H9 (cell line): ENCODE data around the gene P2RX7. TPM values are rescaled to one million over a fixed set of nuclear protein-coding genes. Genes with fewer than 3 reads are reported as not detected.

Experiments used
- DNase-seq: peaks from one replicate; pipeline ENCODE4 v3.0.0-alpha.2; 2017
- H2AFZ ChIP-seq: one replicate; pipeline ENCODE4 v1.6.1; 2013; ENCODE audit warnings: mild to moderate bottlenecking, low read length, control low read depth, moderate library complexity
- H2AK5ac ChIP-seq: 2 replicates; pipeline ENCODE4 v1.6.1; 2013; ENCODE audit warnings: low read length, control low read depth, mixed read lengths; ENCODE audit not compliant: insufficient read length
- H2BK120ac ChIP-seq: one replicate; pipeline ENCODE4 v1.6.1; 2013; ENCODE audit warnings: low read depth, mild to moderate bottlenecking, low read length, control low read depth, inconsistent platforms; ENCODE audit not compliant: poor library complexity, severe bottlenecking
- H2BK12ac ChIP-seq: 2 replicates; pipeline ENCODE4 v1.6.1; 2013; ENCODE audit warnings: low read length, control low read depth, mixed read lengths, low read depth; ENCODE audit not compliant: insufficient read length
- H2BK15ac ChIP-seq: 2 replicates; pipeline ENCODE4 v1.6.1; 2013; ENCODE audit warnings: low read depth, low read length, control low read depth
- H2BK20ac ChIP-seq: one replicate; pipeline ENCODE4 v1.6.1; 2013; ENCODE audit warnings: low read depth, mild to moderate bottlenecking, low read length, control low read depth, inconsistent platforms; ENCODE audit not compliant: poor library complexity, severe bottlenecking
- H2BK5ac ChIP-seq: 2 replicates; pipeline ENCODE4 v1.6.1; 2013; ENCODE audit warnings: low read length, control low read depth, mixed read lengths; ENCODE audit not compliant: insufficient read length
- H3K14ac ChIP-seq: 2 replicates; pipeline ENCODE4 v1.6.1; 2013; ENCODE audit warnings: low read length, control low read depth; ENCODE audit not compliant: insufficient read depth
- H3K18ac ChIP-seq: 2 replicates; pipeline ENCODE4 v1.6.1; 2013; ENCODE audit warnings: low read depth, mild to moderate bottlenecking, mixed read lengths, low read length, control low read depth; ENCODE audit not compliant: insufficient read length
- H3K23ac ChIP-seq: 2 replicates; pipeline ENCODE4 v1.6.1; 2013; ENCODE audit warnings: low read length, control low read depth, mixed read lengths, low read depth; ENCODE audit not compliant: insufficient read length
- H3K23me2 ChIP-seq: 2 replicates; pipeline ENCODE4 v1.6.1; 2013; ENCODE audit warnings: low read depth, mild to moderate bottlenecking, mixed read lengths, low read length, control low read depth; ENCODE audit not compliant: insufficient read length, poor library complexity, severe bottlenecking
- H3K27ac ChIP-seq: 2 replicates; pipeline ENCODE4 v1.5.1; 2013; ENCODE audit warnings: low read length, control low read depth, mixed read lengths, low read depth; ENCODE audit not compliant: insufficient read length
- H3K27me3 ChIP-seq: 2 replicates; pipeline ENCODE4 v1.6.1; 2013; ENCODE audit warnings: low read length, control low read depth, inconsistent platforms; ENCODE audit not compliant: insufficient read depth
- H3K4ac ChIP-seq: 2 replicates; pipeline ENCODE4 v1.6.1; 2013; ENCODE audit warnings: low read depth, mild to moderate bottlenecking, control low read depth, inconsistent platforms, low read length, moderate library complexity
- H3K4me1 ChIP-seq: 2 replicates; pipeline ENCODE4 v1.6.1; 2013; ENCODE audit warnings: low read length, control low read depth, inconsistent platforms; ENCODE audit not compliant: insufficient read depth
- H3K4me2 ChIP-seq: 2 replicates; pipeline ENCODE4 v1.6.1; 2013; ENCODE audit warnings: low read length, control low read depth, mixed read lengths; ENCODE audit not compliant: insufficient read length, insufficient read depth
- H3K56ac ChIP-seq: 2 replicates; pipeline ENCODE4 v1.6.1; 2013; ENCODE audit warnings: low read depth, mild to moderate bottlenecking, mixed read lengths, low read length, control low read depth; ENCODE audit not compliant: insufficient read length
- H3K79me1 ChIP-seq: 2 replicates; pipeline ENCODE4 v1.6.1; 2013; ENCODE audit warnings: low read depth, mild to moderate bottlenecking, moderate library complexity, low read length, control low read depth, inconsistent platforms; ENCODE audit not compliant: insufficient read depth, poor library complexity, severe bottlenecking
- H3K79me2 ChIP-seq: 2 replicates; pipeline ENCODE4 v1.6.1; 2013; ENCODE audit warnings: low read length, control low read depth, inconsistent platforms; ENCODE audit not compliant: insufficient read depth
- H3K9ac ChIP-seq: 2 replicates; pipeline ENCODE4 v1.6.1; 2013; ENCODE audit warnings: low read length, control low read depth, mixed read lengths; ENCODE audit not compliant: insufficient read length; ENCODE audit errors: extremely low read depth
- H3K9me3 ChIP-seq: one replicate; pipeline ENCODE4 v1.6.1; 2013; ENCODE audit warnings: low read depth, low read length, inconsistent platforms; ENCODE audit not compliant: control insufficient read depth
- H3T11ph ChIP-seq: one replicate; pipeline ENCODE4 v1.6.1; 2013; ENCODE audit warnings: mild to moderate bottlenecking, low read length, control low read depth, inconsistent platforms
- H4K20me1 ChIP-seq: one replicate; pipeline ENCODE4 v1.6.1; 2013; ENCODE audit not compliant: control insufficient read depth, insufficient read length, insufficient read depth
- H4K5ac ChIP-seq: 2 replicates; pipeline ENCODE4 v1.6.1; 2013; ENCODE audit warnings: low read depth, mild to moderate bottlenecking, mixed read lengths, low read length, control low read depth; ENCODE audit not compliant: insufficient read length
- H4K8ac ChIP-seq: replicated peaks from 2 replicates; pipeline ENCODE4 v1.6.1; 2013; ENCODE audit warnings: low read length, control low read depth, mixed read lengths, low read depth; ENCODE audit not compliant: insufficient read length
- H4K91ac ChIP-seq: 2 replicates; pipeline ENCODE4 v1.6.1; 2013; ENCODE audit warnings: low read depth, mild to moderate bottlenecking, moderate library complexity, mixed read lengths, low read length, control low read depth; ENCODE audit not compliant: insufficient read length
- H3K27ac Mint-ChIP-seq, 3 experiments: 2 replicates in 2 of 3; 3 replicates in 1 of 3; pipeline ENCODE4 v1.8.0; 2020 to 2021; ENCODE audit warnings: mixed read lengths in 3 of 3, mild to moderate bottlenecking in 1 of 3, moderate library complexity in 1 of 3
- H3K27me3 Mint-ChIP-seq: 2 replicates; pipeline ENCODE4 v1.8.0; 2021; ENCODE audit warnings: low read depth, mild to moderate bottlenecking, moderate library complexity, mixed read lengths
- H3K36me3 Mint-ChIP-seq, 3 experiments: 2 replicates in 2 of 3; 3 replicates in 1 of 3; pipeline ENCODE4 v1.8.0; 2020 to 2021; ENCODE audit warnings: low read depth in 3 of 3, mixed read lengths in 3 of 3; ENCODE audit not compliant: insufficient read depth in 1 of 3
- H3K4me1 Mint-ChIP-seq, 2 experiments: 2 replicates each; pipeline ENCODE4 v1.8.0; 2020; ENCODE audit warnings: mixed read lengths in 2 of 2
- H3K4me3 Mint-ChIP-seq, 2 experiments: 2 replicates in 1 of 2; 3 replicates in 1 of 2; pipeline ENCODE4 v1.8.0; 2020 to 2021; ENCODE audit warnings: mild to moderate bottlenecking in 2 of 2, mixed read lengths in 2 of 2, moderate library complexity in 1 of 2
- H3K9me3 Mint-ChIP-seq, 2 experiments: 2 replicates in 1 of 2; 3 replicates in 1 of 2; pipeline ENCODE4 v1.8.0; 2020; ENCODE audit warnings: mild to moderate bottlenecking in 2 of 2, mixed read lengths in 2 of 2, moderate library complexity in 1 of 2
- WGBS: extraction: QIAGEN DNeasy Blood & Tissue Kit; methylation state at CpG from one replicate; pipeline ENCODE4 v1.1.7; 2013; ENCODE audit warnings: missing lambda C conversion rate, low lambda C conversion rate, mixed read lengths; ENCODE audit not compliant: insufficient read length; ENCODE audit errors: extremely low coverage; 5-methylcytosine and 5-hydroxymethylcytosine counted together
- total RNA-seq: library from RNA; stranded (reverse); gene quantifications from 2 replicates; pipeline ENCODE4 v1.2.1, GENCODE V29; 2021
- TF ChIP-seq, protein P1 (sequence below): fragments of 200-600 bp; sonication (generic); conservative IDR thresholded peaks from 3 replicates; pipeline ENCODE4 v1.8.0; 2021; ENCODE audit warnings: antibody characterized with exemption, mild to moderate bottlenecking

P2RX7 gene
- total RNA-seq, 1 experiment from 2014 or later, result 0.09 TPM

DNA sequence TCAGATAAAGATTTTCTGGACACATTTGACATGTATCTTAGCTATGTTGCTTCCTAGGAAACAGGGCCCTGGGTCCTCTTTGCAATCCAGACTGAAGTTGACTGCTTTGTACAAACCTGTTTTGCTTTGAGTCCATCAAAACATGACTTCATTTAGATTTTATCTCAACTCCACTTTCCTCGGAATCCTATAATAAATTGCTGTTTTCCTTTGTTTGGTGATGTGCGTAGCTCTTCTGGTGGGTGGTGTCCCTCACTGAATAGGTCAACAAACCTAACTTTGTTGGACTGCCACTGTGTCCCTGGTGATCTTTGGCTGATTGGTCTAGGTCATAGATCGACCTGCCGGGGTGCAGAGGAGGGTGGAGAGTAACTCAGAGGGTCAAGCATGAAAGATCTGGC is 735 bp upstream of the P2RX7 start:
- H4K5ac ChIP-seq, result no peak overlapping the region
- no CpG with 5 or more reads among the region's 4 CpGs for WGBS
- H4K91ac ChIP-seq, result no peak overlapping the region
- H3K27ac Mint-ChIP-seq, result no peak overlapping the region
- H3K27me3 Mint-ChIP-seq, result peaks cover 46% of the 10 kb centered on the region
- no peaks in the 10 kb centered on the region for H3K4me1 ChIP-seq
- H3K79me2 ChIP-seq, result no peaks in the 10 kb centered on the region
- no peak overlapping the region for H3K14ac ChIP-seq
- H3K4me2 ChIP-seq, result no peak overlapping the region
- no peak overlapping the region for H2BK120ac ChIP-seq
- no peak overlapping the region for H3K18ac ChIP-seq
- no peak overlapping the region for H2BK5ac ChIP-seq
- no peak overlapping the region for H2AFZ ChIP-seq
- H3K4ac ChIP-seq, result no peak overlapping the region
- H3K27ac ChIP-seq, result no peak overlapping the region
- H3K79me1 ChIP-seq, result no peaks in the 10 kb centered on the region
- TF ChIP-seq, protein P1, sequence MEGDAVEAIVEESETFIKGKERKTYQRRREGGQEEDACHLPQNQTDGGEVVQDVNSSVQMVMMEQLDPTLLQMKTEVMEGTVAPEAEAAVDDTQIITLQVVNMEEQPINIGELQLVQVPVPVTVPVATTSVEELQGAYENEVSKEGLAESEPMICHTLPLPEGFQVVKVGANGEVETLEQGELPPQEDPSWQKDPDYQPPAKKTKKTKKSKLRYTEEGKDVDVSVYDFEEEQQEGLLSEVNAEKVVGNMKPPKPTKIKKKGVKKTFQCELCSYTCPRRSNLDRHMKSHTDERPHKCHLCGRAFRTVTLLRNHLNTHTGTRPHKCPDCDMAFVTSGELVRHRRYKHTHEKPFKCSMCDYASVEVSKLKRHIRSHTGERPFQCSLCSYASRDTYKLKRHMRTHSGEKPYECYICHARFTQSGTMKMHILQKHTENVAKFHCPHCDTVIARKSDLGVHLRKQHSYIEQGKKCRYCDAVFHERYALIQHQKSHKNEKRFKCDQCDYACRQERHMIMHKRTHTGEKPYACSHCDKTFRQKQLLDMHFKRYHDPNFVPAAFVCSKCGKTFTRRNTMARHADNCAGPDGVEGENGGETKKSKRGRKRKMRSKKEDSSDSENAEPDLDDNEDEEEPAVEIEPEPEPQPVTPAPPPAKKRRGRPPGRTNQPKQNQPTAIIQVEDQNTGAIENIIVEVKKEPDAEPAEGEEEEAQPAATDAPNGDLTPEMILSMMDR, result no peak
- H4K20me1 ChIP-seq, result no peaks in the 10 kb centered on the region
- no peak overlapping the region for H2BK15ac ChIP-seq
- no peak overlapping the region for H3K23ac ChIP-seq
- H3K9ac ChIP-seq, result no peak overlapping the region
- no peaks in the 10 kb centered on the region for H3K9me3 ChIP-seq
- H2AK5ac ChIP-seq, result no peak overlapping the region
- no peak overlapping the region for H3K56ac ChIP-seq
- H3K4me1 Mint-ChIP-seq, result peaks cover 13 to 16% of the 10 kb centered on the region in 2 experiments
- no peak overlapping the region for H3K4me3 Mint-ChIP-seq
- no peak overlapping the region for H4K8ac ChIP-seq
- DNase-seq, result no peak
- no peaks in the 10 kb centered on the region; a peak in 1 of 5 replicates for H3K9me3 Mint-ChIP-seq
- H2BK12ac ChIP-seq, result no peak overlapping the region
- H3T11ph ChIP-seq, result no peak overlapping the region
- H3K27me3 ChIP-seq, result no peaks in the 10 kb centered on the region
- no peak overlapping the region for H2BK20ac ChIP-seq
- H3K23me2 ChIP-seq, result peaks cover 6% of the 10 kb centered on the region
- no peaks in the 10 kb centered on the region for H3K36me3 Mint-ChIP-seq
